ENCODE results near the gene URAD. TPM values are rescaled to one million over a fixed set of nuclear protein-coding genes. Genes with fewer than 3 reads are reported as not detected.

URAD gene
- total RNA-seq, 2 experiments from 2014 or later: not detected

GRCh38 chr13:27978301-27978968 is 10.1 kb downstream of the URAD start:
- Mint-ChIP-seq H3K9me3 (no peaks in the 10 kb centered on the region), H3K4me1 (ENCODE audit: low read depth) (peaks cover 12% of the 10 kb centered on the region), H3K36me3 (ENCODE audit: low read depth) (no peaks in the 10 kb centered on the region), H3K27me3 (peaks cover 85% of the 10 kb centered on the region), H3K27ac (no peak overlapping the region), H3K4me3 (no peak overlapping the region)
- no peak for DNase-seq
- POLR2A ChIA-PET: no interaction called here
- intact Hi-C loops (cut with micrococcal nuclease): no loop called here
- TF ChIP-seq, protein P1, sequence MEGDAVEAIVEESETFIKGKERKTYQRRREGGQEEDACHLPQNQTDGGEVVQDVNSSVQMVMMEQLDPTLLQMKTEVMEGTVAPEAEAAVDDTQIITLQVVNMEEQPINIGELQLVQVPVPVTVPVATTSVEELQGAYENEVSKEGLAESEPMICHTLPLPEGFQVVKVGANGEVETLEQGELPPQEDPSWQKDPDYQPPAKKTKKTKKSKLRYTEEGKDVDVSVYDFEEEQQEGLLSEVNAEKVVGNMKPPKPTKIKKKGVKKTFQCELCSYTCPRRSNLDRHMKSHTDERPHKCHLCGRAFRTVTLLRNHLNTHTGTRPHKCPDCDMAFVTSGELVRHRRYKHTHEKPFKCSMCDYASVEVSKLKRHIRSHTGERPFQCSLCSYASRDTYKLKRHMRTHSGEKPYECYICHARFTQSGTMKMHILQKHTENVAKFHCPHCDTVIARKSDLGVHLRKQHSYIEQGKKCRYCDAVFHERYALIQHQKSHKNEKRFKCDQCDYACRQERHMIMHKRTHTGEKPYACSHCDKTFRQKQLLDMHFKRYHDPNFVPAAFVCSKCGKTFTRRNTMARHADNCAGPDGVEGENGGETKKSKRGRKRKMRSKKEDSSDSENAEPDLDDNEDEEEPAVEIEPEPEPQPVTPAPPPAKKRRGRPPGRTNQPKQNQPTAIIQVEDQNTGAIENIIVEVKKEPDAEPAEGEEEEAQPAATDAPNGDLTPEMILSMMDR (IDR thresholded peaks at IDR 0.05): no peak
- CTCF ChIA-PET: interaction anchor here (0.8 to 3.2 kb wide), 5 partner anchors 10 to 152 kb away, joined by 3 to 16 read pairs (median 7); partner anchors contain the start of gene CDX2
- ATAC-seq: no peak

GRCh38 chr13:27977476-27978300 is 10.8 kb downstream of the URAD start:
- intact Hi-C loops (cut with micrococcal nuclease): no loop called here
- DNase-seq: no peak
- Mint-ChIP-seq H3K4me1 (ENCODE audit: low read depth) (peaks cover 12% of the 10 kb centered on the region), H3K27me3 (peaks cover 84% of the 10 kb centered on the region), H3K4me3 (peak overlapping the region; percentile 29), H3K27ac (no peak overlapping the region), H3K9me3 (no peaks in the 10 kb centered on the region), H3K36me3 (ENCODE audit: low read depth) (no peaks in the 10 kb centered on the region)
- ChIA-PET POLR2A (no interaction called here), CTCF (interaction anchor here (0.8 to 2.5 kb wide), 5 partner anchors 9 to 151 kb away, joined by 3 to 10 read pairs (median 7); partner anchors contain the start of gene CDX2)
- TF ChIP-seq, protein P1 (IDR thresholded peaks at IDR 0.05): no peak
- no peak for ATAC-seq

GRCh38 chr13:27976362-27977091 is 12.0 kb downstream of the URAD start:
- Mint-ChIP-seq H3K36me3 (ENCODE audit: low read depth) (no peaks in the 10 kb centered on the region), H3K4me3 (no peak overlapping the region), H3K27me3 (peaks cover 78% of the 10 kb centered on the region), H3K27ac (no peak overlapping the region), H3K9me3 (no peaks in the 10 kb centered on the region), H3K4me1 (ENCODE audit: low read depth) (peaks cover 12% of the 10 kb centered on the region)
- intact Hi-C loops (cut with micrococcal nuclease): no loop called here
- DNase-seq (no peak), ATAC-seq (no peak)
- TF ChIP-seq, protein P1 (IDR thresholded peaks at IDR 0.05): no peak
- ChIA-PET CTCF (interaction anchor here (1.3 to 5.5 kb wide), 4 partner anchors 21 to 150 kb away, joined by 3 to 25 read pairs (median 8); no protein-coding TSS in a partner anchor), POLR2A (interaction anchor here (1.1 to 1.2 kb wide), 2 partner anchors 54 to 61 kb away, joined by 3 to 4 read pairs; no protein-coding TSS in a partner anchor)

GRCh38 chr13:27975564-27976361 is 12.7 kb downstream of the URAD start:
- H3K36me3 Mint-ChIP-seq (ENCODE audit: low read depth): no peaks in the 10 kb centered on the region
- no peak overlapping the region for H3K27ac Mint-ChIP-seq
- peaks cover 12% of the 10 kb centered on the region for H3K4me1 Mint-ChIP-seq (ENCODE audit: low read depth)
- DNase-seq (no peak), ATAC-seq (no peak)
- CTCF ChIA-PET: interaction anchor here (0.7 to 5.5 kb wide), 7 partner anchors 9 to 153 kb away, joined by 3 to 25 read pairs (median 4); no protein-coding TSS in a partner anchor
- H3K27me3 Mint-ChIP-seq: peaks cover 78% of the 10 kb centered on the region
- TF ChIP-seq, protein P1 (IDR thresholded peaks at IDR 0.05): no peak
- no peaks in the 10 kb centered on the region for H3K9me3 Mint-ChIP-seq
- POLR2A ChIA-PET: interaction anchor here (0.6 to 1.2 kb wide), 3 partner anchors 17 to 60 kb away, joined by 3 to 4 read pairs (median 3); no protein-coding TSS in a partner anchor
- no peak overlapping the region for H3K4me3 Mint-ChIP-seq
- intact Hi-C loops (cut with micrococcal nuclease): no loop called here
